OCI-LY3 (cell line): Measurements from ENCODE around the gene CLIC5.

ENCODE experiments used
- EZH2phosphoT487 ChIP-seq: fragments of 200-600 bp; shearing (Covaris generic); IDR thresholded peaks from 2 replicates; pipeline ENCODE4 v1.6.1; 2018; ENCODE audit warnings: antibody characterized with exemption, mixed run types, low read depth
- TF ChIP-seq, protein P1 (sequence below): fragments of 200-600, 300-600 bp; sonication (generic); IDR thresholded peaks from 2 replicates; pipeline ENCODE4 v1.5.1; 2014; ENCODE audit warnings: antibody characterized with exemption, low read length, low read depth

DNA sequence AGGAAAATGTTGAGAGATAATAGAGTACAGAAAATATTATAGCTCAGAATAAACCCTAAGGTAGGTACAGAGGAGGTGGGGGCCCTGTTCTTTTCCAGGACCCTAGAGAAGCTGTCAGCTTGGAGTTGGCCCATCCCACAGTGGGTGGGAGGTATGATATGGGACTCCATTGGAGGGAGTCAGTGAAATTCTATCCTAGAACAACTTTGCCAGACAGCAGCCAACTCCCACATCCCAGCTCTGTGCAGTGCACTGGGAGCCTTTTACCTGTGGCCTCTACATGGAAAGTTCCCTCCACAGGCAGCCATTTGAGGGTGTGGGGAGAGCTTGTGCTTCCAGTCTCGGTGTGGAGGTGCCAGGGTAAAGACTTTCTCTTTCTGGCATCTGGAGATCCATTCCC lies 36.8 kb upstream of the CLIC5 start:
- TF ChIP-seq, protein P1, sequence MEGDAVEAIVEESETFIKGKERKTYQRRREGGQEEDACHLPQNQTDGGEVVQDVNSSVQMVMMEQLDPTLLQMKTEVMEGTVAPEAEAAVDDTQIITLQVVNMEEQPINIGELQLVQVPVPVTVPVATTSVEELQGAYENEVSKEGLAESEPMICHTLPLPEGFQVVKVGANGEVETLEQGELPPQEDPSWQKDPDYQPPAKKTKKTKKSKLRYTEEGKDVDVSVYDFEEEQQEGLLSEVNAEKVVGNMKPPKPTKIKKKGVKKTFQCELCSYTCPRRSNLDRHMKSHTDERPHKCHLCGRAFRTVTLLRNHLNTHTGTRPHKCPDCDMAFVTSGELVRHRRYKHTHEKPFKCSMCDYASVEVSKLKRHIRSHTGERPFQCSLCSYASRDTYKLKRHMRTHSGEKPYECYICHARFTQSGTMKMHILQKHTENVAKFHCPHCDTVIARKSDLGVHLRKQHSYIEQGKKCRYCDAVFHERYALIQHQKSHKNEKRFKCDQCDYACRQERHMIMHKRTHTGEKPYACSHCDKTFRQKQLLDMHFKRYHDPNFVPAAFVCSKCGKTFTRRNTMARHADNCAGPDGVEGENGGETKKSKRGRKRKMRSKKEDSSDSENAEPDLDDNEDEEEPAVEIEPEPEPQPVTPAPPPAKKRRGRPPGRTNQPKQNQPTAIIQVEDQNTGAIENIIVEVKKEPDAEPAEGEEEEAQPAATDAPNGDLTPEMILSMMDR: no peak
- TF ChIP-seq EZH2phosphoT487: no peak
